Measurements from ENCODE around the gene USP13.

Gene USP13

DNA sequence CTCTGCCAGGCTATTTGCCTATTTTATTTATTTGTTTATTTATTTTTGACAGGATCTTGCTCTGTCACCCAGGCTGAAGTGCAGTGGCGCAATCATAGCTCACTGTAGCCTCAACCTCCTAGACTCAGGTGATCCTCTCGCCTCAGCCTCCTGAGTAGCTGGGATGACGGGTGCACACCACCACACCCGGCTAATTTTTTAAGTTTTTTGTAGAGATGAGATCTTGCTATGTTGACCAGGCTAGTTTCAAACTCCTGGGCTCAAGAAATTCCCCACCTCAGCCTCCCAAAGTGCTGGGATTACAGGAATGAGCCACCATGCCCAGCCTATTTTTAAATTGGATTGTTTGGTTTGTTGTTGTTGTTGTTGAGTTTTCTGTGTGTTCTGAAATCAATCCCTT lies 42.8 kb upstream of the USP13 start:
- Histone ChIP-seq H3K27me3 (ENCODE audit: insufficient read depth, insufficient read length) (no peaks in the 10 kb centered on the region), H3K4me1 (ENCODE audit: insufficient read depth, insufficient read length) (no peaks in the 10 kb centered on the region), H3K9me3 (ENCODE audit: insufficient read depth, low read length) (no peaks in the 10 kb centered on the region), H3K9ac (ENCODE audit: insufficient read length, low read depth) (no peak overlapping the region), H3K4me3 (ENCODE audit: insufficient read length, low read depth) (no peak overlapping the region), H3K36me3 (ENCODE audit: insufficient read depth, insufficient read length, low read length) (peaks cover 28% of the 10 kb centered on the region)
- DNase-seq (ENCODE audit: low read depth, low spot score) = no peak
- no peak for TF ChIP-seq ZNF274 (IDR thresholded peaks at IDR 0.05; ENCODE audit: low read depth, low read length)
- TF ChIP-seq SUZ12 (IDR thresholded peaks at IDR 0.05; ENCODE audit: extremely low read depth, insufficient read depth, insufficient read length) = no peak
- no peak for TF ChIP-seq YY1 (IDR thresholded peaks at IDR 0.05; ENCODE audit: insufficient read depth, insufficient read length)

DNA sequence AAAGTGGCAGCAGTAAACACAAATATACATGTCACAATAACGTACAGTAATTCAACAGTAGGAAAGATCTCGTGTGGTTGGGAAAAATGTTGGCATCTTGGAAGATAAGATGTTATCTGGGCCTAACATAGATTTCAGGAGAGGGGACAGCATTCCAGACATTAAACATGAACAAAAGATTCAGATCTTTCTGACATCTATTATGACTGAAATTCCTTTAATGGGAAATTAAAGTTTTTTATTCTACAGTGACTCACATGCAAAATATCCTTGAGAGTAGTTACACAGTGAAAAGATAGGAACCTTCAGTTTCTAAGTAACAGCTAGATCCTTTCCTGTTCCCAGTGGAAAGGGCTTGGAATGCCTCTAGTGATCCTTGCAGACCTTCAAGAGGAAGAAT lies 39.0 kb upstream of the USP13 start:
- Histone ChIP-seq H3K27me3 (ENCODE audit: insufficient read depth, insufficient read length) (no peaks in the 10 kb centered on the region), H3K4me1 (ENCODE audit: insufficient read depth, insufficient read length) (no peaks in the 10 kb centered on the region), H3K9ac (ENCODE audit: insufficient read length, low read depth) (no peak overlapping the region), H3K36me3 (ENCODE audit: insufficient read depth, insufficient read length, low read length) (peaks cover 47% of the 10 kb centered on the region), H3K9me3 (ENCODE audit: insufficient read depth, low read length) (no peaks in the 10 kb centered on the region), H3K4me3 (ENCODE audit: insufficient read length, low read depth) (no peak overlapping the region)
- TF ChIP-seq ZNF274 (IDR thresholded peaks at IDR 0.05; ENCODE audit: low read depth, low read length) = no peak
- no peak for TF ChIP-seq SUZ12 (IDR thresholded peaks at IDR 0.05; ENCODE audit: extremely low read depth, insufficient read depth, insufficient read length)
- no peak for TF ChIP-seq YY1 (IDR thresholded peaks at IDR 0.05; ENCODE audit: insufficient read depth, insufficient read length)
- DNase-seq (ENCODE audit: low read depth, low spot score) = no peak

DNA sequence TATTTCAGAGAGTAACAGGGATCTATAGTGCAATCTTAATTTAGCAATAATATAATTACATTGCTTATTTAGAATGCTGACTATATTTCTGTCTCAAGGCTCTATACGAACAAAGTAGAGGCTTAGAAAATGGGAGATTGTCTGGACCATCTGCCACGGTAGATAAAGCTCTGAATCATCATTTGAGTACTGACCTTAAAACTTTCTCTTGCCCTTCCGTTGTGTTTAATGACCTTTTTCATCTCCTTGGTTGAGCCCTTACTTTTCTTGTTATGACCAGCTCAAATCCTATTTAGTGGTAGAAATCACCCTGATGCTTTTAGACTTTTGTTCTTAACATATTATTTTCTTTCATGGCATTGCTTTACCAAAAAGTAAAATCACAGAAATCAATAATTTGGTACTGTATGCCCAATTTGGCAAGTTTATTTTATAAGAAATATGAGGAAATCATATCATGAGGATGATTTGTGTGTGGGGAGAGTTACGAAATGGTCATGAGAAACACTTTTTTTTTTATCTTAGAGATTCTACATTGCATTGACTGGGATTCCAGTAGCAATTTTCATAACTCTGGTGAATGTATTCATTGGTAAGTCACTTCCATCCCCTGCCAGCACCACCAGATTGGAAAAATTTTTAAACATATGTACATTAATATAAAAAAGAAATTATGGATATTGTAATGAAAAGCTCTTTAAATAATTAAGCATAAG lies 37.2 kb upstream of the USP13 start:
- Histone ChIP-seq H3K36me3 (ENCODE audit: insufficient read depth, insufficient read length, low read length) (peaks cover 40% of the 10 kb centered on the region), H3K4me1 (ENCODE audit: insufficient read depth, insufficient read length) (no peaks in the 10 kb centered on the region), H3K4me3 (ENCODE audit: insufficient read length, low read depth) (no peak overlapping the region), H3K9ac (ENCODE audit: insufficient read length, low read depth) (no peak overlapping the region), H3K9me3 (ENCODE audit: insufficient read depth, low read length) (no peaks in the 10 kb centered on the region), H3K27me3 (ENCODE audit: insufficient read depth, insufficient read length) (no peaks in the 10 kb centered on the region)
- no peak for DNase-seq (ENCODE audit: low read depth, low spot score)
- TF ChIP-seq YY1 (IDR thresholded peaks at IDR 0.05; ENCODE audit: insufficient read depth, insufficient read length) (no peak), SUZ12 (IDR thresholded peaks at IDR 0.05; ENCODE audit: extremely low read depth, insufficient read depth, insufficient read length) (no peak), ZNF274 (IDR thresholded peaks at IDR 0.05; ENCODE audit: low read depth, low read length) (no peak)

DNA sequence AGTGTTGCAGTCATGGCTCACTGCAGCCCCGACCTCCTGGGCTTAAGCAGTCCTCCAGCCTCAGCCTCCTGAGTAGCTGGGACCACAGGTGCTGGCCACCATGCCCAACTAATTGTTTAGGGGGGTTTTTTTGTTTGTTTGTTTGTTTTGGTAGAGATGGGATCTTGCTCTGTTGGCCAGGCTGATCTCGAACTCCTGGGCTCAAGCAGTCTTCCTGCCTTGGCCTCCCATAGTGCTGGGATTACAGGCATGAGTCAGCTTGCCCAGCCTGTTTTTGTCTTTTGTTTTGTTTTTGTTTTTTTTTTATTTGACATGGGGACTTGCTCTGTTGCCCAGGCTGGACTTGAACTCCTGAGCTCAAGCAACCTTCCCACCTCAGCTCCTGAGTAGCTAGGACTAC lies 30.8 kb upstream of the USP13 start:
- H3K36me3 ChIP-seq (ENCODE audit: insufficient read depth, insufficient read length, low read length) = peaks cover 72% of the 10 kb centered on the region
- TF ChIP-seq SUZ12 (IDR thresholded peaks at IDR 0.05; ENCODE audit: extremely low read depth, insufficient read depth, insufficient read length) = no peak
- H3K4me1 ChIP-seq (ENCODE audit: insufficient read depth, insufficient read length) = no peaks in the 10 kb centered on the region
- H3K27me3 ChIP-seq (ENCODE audit: insufficient read depth, insufficient read length) = no peaks in the 10 kb centered on the region
- H3K9ac ChIP-seq (ENCODE audit: insufficient read length, low read depth) = no peak overlapping the region
- no peaks in the 10 kb centered on the region for H3K9me3 ChIP-seq (ENCODE audit: insufficient read depth, low read length)
- H3K4me3 ChIP-seq (ENCODE audit: insufficient read length, low read depth) = no peak overlapping the region
- DNase-seq (ENCODE audit: low read depth, low spot score) = no peak

DNA sequence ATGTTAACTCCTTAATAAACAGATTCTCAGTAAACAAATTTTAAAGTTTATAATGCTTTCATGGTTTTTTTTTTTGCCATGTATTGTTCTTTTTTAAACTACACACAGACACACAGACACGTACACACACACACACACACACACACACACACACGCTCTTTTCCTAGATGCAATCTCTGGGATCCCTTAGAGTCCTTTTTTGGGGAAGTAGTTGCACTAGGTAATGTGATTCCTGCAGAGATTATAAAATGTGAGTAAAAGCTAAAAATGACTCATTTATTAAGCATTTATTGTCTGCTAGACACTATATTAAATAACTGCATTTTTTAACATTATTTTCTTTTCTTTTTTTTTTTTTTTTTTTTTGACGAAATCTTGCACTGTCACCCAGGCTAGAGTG lies 28.4 kb upstream of the USP13 start:
- Histone ChIP-seq H3K4me3 (ENCODE audit: insufficient read length, low read depth) (no peak overlapping the region), H3K27me3 (ENCODE audit: insufficient read depth, insufficient read length) (no peaks in the 10 kb centered on the region), H3K9me3 (ENCODE audit: insufficient read depth, low read length) (no peaks in the 10 kb centered on the region), H3K36me3 (ENCODE audit: insufficient read depth, insufficient read length, low read length) (peaks cover 52% of the 10 kb centered on the region), H3K9ac (ENCODE audit: insufficient read length, low read depth) (no peak overlapping the region), H3K4me1 (ENCODE audit: insufficient read depth, insufficient read length) (no peaks in the 10 kb centered on the region)
- no peak for DNase-seq (ENCODE audit: low read depth, low spot score)
- TF ChIP-seq SUZ12 (IDR thresholded peaks at IDR 0.05; ENCODE audit: extremely low read depth, insufficient read depth, insufficient read length) (no peak), YY1 (IDR thresholded peaks at IDR 0.05; ENCODE audit: insufficient read depth, insufficient read length) (no peak), ZNF274 (IDR thresholded peaks at IDR 0.05; ENCODE audit: low read depth, low read length) (no peak)

DNA sequence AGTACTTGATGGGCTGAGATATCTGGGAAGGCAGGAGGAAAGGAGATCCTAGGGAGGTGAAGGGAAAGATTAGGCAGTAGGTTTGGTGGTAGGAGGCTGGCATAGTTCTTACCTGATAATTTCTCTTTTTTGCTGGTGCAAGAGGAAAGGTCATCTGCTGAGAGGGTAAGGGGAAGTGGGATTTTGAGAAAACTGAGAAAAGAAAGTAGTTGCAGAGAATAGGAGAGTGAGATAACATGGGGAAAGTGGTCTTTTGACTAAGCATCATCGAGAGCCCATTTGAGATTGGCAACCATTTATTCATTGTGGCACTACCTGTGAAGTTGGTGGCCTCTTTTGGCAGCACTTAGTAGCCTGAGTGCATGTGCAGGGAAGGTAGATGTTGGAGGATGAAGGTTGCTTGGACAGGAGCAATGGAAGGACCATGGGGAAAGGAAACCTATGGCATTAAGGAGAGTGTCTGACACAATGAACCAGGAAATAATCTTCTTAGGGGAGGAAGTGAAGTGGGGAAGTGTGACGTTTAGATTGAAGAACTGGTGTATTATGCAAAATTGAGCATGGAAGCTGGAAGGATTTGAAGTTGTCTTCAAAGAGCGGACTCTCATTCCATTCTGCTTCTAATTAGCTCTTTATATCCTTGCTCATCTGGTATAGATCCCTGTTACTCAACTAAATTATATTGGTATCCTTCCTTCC lies 21.9 kb upstream of the USP13 start:
- Histone ChIP-seq H3K4me3 (ENCODE audit: insufficient read length, low read depth) (no peak overlapping the region), H3K9me3 (ENCODE audit: insufficient read depth, low read length) (no peaks in the 10 kb centered on the region), H3K27me3 (ENCODE audit: insufficient read depth, insufficient read length) (no peaks in the 10 kb centered on the region), H3K9ac (ENCODE audit: insufficient read length, low read depth) (no peak overlapping the region), H3K4me1 (ENCODE audit: insufficient read depth, insufficient read length) (no peaks in the 10 kb centered on the region), H3K36me3 (ENCODE audit: insufficient read depth, insufficient read length, low read length) (no peaks in the 10 kb centered on the region)
- TF ChIP-seq SUZ12 (IDR thresholded peaks at IDR 0.05; ENCODE audit: extremely low read depth, insufficient read depth, insufficient read length) (no peak), YY1 (IDR thresholded peaks at IDR 0.05; ENCODE audit: insufficient read depth, insufficient read length) (no peak), ZNF274 (IDR thresholded peaks at IDR 0.05; ENCODE audit: low read depth, low read length) (no peak)
- DNase-seq (ENCODE audit: low read depth, low spot score) = no peak

DNA sequence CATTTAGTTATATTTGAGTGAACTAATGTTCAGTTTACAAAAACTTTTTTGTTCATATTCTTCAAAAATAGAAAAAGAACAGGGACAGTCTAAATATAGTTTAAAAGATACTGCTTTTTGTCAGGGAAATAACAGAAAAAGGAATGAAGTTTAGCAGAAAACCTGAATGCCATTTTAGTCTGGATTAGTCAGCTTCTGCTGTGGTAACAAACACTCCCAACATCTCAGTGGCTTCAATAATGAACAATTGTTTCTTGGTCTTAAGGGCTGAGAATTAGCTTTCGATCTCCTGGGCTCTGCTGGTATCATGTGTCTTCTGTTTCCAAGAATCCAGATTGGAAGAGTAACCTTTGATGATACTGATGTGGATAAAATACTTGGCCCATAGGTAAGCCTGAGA lies 12.4 kb upstream of the USP13 start:
- DNase-seq (ENCODE audit: low read depth, low spot score) = no peak
- H3K4me1 ChIP-seq (ENCODE audit: insufficient read depth, insufficient read length) = no peaks in the 10 kb centered on the region
- TF ChIP-seq SUZ12 (IDR thresholded peaks at IDR 0.05; ENCODE audit: extremely low read depth, insufficient read depth, insufficient read length) (no peak), ZNF274 (IDR thresholded peaks at IDR 0.05; ENCODE audit: low read depth, low read length) (no peak), YY1 (IDR thresholded peaks at IDR 0.05; ENCODE audit: insufficient read depth, insufficient read length) (no peak)
- no peaks in the 10 kb centered on the region for H3K36me3 ChIP-seq (ENCODE audit: insufficient read depth, insufficient read length, low read length)
- no peaks in the 10 kb centered on the region for H3K27me3 ChIP-seq (ENCODE audit: insufficient read depth, insufficient read length)
- no peaks in the 10 kb centered on the region for H3K9me3 ChIP-seq (ENCODE audit: insufficient read depth, low read length)
- no peak overlapping the region for H3K9ac ChIP-seq (ENCODE audit: insufficient read length, low read depth)
- H3K4me3 ChIP-seq (ENCODE audit: insufficient read length, low read depth) = no peak overlapping the region
